ENCODE measurements around the gene STK33.

- TF ChIP-seq POLR2A (IDR thresholded peaks at IDR 0.05; ENCODE audit: low read depth, low read length) (no peak), TAF1 (IDR thresholded peaks at IDR 0.05; ENCODE audit: low read depth, low read length) (no peak), POLR2AphosphoS5 (IDR thresholded peaks at IDR 0.05; ENCODE audit: low read depth, low read length) (no peak), SPI1 (IDR thresholded peaks at IDR 0.05; ENCODE audit: low read depth, low read length) (no peak), POU2F2 (IDR thresholded peaks at IDR 0.05; ENCODE audit: low read depth, low read length) (no peak)
These were observed 7.8 kb downstream of the STK33 start for GRCh38 chr11:8586184-8586583.

Measured in GM12891 (cell line).